Skeletal muscle tissue (tissue), 4 donors: ENCODE measurements around the gene OMP. TPM values are rescaled to one million over a fixed set of nuclear protein-coding genes. Genes with fewer than 3 reads are reported as not detected.

Experiments
- H3K27ac ChIP-seq: one replicate; pipeline ENCODE4 v1.7.0; 2013; ENCODE audit warnings: mild to moderate bottlenecking, low read depth, low read length, inconsistent platforms
- H3K27me3 ChIP-seq, 3 donors: one replicate each; pipeline ENCODE4 v1.7.0; 2013; ENCODE audit warnings: low read length in 3 of 3; ENCODE audit not compliant: control insufficient read depth in 3 of 3, insufficient read depth in 3 of 3
- H3K36me3 ChIP-seq, 3 donors: one replicate each; pipeline ENCODE4 v1.7.0; 2013; ENCODE audit warnings: low read length in 3 of 3; ENCODE audit not compliant: control insufficient read depth in 3 of 3, insufficient read depth in 3 of 3
- H3K4me1 ChIP-seq, 3 donors: one replicate each; pipeline ENCODE4 v1.7.0; 2013; ENCODE audit warnings: low read length in 3 of 3, mild to moderate bottlenecking in 3 of 3; ENCODE audit not compliant: control insufficient read depth in 3 of 3, insufficient read depth in 3 of 3
- H3K4me3 ChIP-seq, 3 donors: one replicate each; pipeline ENCODE4 v1.7.0; 2013; ENCODE audit warnings: low read length in 3 of 3
- H3K9ac ChIP-seq, 3 donors: one replicate each; pipeline ENCODE4 v1.7.0; 2013; ENCODE audit warnings: low read length in 3 of 3, mild to moderate bottlenecking in 3 of 3, moderate library complexity in 2 of 3, low read depth in 1 of 3
- H3K9me3 ChIP-seq, 3 donors: one replicate each; pipeline ENCODE4 v1.7.0; 2013; ENCODE audit warnings: low read length in 3 of 3; ENCODE audit not compliant: control insufficient read depth in 3 of 3
- total RNA-seq: library from RNA; depleted of rRNA; stranded (reverse); fragments of >200 nt; gene quantifications from one replicate; pipeline ENCODE4 v1.2.3, GENCODE V29; 2014
- donor health status: Osteomylitis.

OMP gene
- total RNA-seq, 1 donor from 2014 or later = 1.6 TPM

- no peak overlapping the region for H3K27ac ChIP-seq
Measured at GRCh38 chr11:77151804-77152509, 49.3 kb downstream of the OMP start.

GRCh38 chr11:77152846-77153245 is 50.2 kb downstream of the OMP start:
- no peaks in the 10 kb centered on the region for H3K27me3 ChIP-seq
- no peak overlapping the region for H3K27ac ChIP-seq
- peaks cover 19 to 27% (median 22%) of the 10 kb centered on the region in 3 donors for H3K4me1 ChIP-seq
- peak overlapping the region in 1 of 3 donors; percentile 16 for H3K9ac ChIP-seq
- no peak overlapping the region for H3K4me3 ChIP-seq
- no peaks in the 10 kb centered on the region for H3K36me3 ChIP-seq
- no peaks in the 10 kb centered on the region for H3K9me3 ChIP-seq

More at GRCh38 chr11:77151804-77152509, 49.3 kb downstream of the OMP start:
- no peaks in the 10 kb centered on the region for H3K27me3 ChIP-seq
- H3K4me1 ChIP-seq = peaks cover 19 to 27% (median 22%) of the 10 kb centered on the region in 3 donors
- H3K36me3 ChIP-seq = no peaks in the 10 kb centered on the region
- H3K4me3 ChIP-seq = no peak overlapping the region
- no peaks in the 10 kb centered on the region for H3K9me3 ChIP-seq
- H3K9ac ChIP-seq = no peak overlapping the region

Other genes starting within 250 kb of the OMP start
- 7.3 TPM for gene ACER3, start 241.9 kb upstream of the OMP start, total RNA-seq
- not detected for gene B3GNT6, start 68.4 kb upstream of the OMP start, total RNA-seq
- 5.2 TPM for gene CAPN5, start 35.9 kb upstream of the OMP start, total RNA-seq
- gene MYO7A, start 25.4 kb downstream of the OMP start, total RNA-seq = 6.3 TPM
- gene GDPD4, start 198.8 kb downstream of the OMP start, total RNA-seq = not detected